HG02938 (cell line): ENCODE data around the gene SLC30A7.
"Not testable (repeated sequence)": the region's sequence is repeated elsewhere in the genome, so short reads cannot be mapped to it uniquely, and the experiment has no call there.

Experiments
- ATAC-seq: cut with Tn5 transposase; IDR thresholded peaks from one replicate; pipeline ENCODE4 v1.9.1; 2021; ENCODE audit warnings: mild to moderate bottlenecking, moderate library complexity; ENCODE audit not compliant: unreplicated experiment

Gene SLC30A7

GRCh38 chr1:100933555-100933954, 37.7 kb downstream of the SLC30A7 start:
- ATAC-seq = not testable (repeated sequence)

DNA sequence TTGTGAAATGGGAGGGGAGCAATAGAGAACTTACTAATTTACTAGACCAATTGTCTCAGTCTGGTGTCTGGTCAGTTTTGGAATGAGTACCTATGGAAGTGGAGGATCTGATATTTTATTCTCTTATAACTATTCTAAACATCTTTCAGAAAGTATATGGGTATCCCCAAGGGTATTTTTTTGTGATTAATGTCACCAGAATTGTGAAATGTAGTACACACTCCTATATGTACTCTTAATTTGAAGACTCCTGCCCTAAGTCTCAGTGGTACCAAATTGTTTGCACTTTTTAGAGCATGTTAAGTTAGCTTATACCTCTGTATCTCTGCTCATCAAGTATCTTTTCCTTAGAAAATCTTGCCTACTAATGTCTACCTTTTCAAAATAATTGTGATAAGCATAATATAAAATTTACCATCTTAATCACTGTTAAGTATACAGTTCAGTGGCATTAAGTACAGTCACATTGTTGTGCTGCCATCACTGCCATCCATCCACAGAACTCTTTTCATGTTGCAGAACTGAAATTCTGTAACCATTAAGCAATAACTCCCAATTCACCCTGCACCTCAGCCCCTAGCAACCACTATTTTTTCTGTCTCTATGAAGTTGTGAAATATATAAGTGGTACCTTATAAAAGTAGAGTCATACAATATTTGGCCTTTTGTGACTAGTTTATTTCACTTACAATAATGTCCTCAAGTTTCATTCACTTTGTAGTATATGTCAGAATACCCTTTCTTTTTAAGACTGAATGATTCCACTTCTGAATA, 40.5 kb downstream of the SLC30A7 start:
- ATAC-seq = no peak

GRCh38 chr1:100941098-100941527, 45.2 kb downstream of the SLC30A7 start:
- no peak for ATAC-seq

DNA sequence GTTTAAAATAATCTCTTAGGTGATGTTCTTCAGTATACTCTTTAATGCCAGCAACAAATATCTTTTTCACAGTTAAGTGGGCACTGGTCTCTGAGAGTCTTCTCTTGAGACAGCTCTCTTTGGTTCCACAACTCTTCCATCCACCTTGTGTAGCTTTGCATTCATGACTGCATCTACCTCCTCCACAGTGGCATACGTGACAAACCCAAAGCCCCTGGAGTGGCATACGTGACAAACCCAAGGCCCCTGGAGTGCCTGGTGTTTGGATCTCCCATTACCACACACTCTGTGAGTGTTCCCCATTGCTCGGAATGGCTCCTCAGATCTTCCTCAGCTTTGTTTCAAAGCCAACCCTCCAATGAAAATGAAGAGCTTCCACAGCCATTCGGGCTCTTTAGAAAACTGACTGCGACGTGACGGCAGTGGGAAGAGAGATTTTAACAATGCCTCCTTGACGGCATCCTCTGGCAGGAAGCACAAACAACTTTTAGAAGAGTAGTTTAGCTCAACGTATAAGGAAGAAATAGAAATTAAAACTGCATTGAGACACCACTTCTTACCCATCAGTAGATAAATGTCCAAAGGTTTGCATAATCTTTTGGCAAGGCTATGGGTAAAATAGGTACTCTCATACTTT, 45.8 kb downstream of the SLC30A7 start:
- ATAC-seq = no peak

DNA sequence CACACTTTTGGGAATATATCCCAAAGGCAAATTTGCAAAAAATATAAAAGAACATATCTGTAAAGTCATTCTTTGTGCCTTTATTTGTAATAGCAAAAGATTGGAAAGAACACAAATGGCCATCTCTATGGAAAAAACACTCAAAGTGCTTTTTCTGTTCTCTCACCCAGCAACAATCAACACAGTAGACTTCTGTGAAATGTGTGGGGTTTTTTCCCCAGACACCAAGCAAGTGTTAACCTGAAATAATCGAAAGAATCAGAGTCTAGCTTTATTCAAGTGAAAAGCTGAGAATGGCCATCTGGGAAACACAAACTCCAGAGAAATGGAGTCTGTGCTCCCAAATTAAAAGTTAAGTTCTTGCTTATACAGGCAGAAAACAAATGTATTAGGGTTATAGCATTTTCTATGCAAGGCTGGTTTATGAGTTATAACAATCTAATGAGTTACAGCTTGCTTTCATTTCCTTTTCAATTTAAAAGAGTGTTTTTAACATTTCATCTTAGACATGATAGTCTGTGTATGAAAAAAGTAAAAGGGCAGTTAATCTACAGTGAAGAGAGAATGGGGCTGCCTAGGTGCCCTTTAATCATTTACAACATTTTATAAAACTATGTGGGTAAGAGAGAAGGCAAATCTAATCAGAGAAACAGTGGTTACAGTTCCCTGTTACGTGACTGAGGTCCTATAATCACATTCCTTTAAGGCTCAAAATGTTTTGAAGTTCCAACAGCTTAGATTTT, 46.6 kb downstream of the SLC30A7 start:
- ATAC-seq = no peak

- ATAC-seq = no peak
These were observed 47.6 kb downstream of the SLC30A7 start for GRCh38 chr1:100943533-100943932.

- ATAC-seq = not testable (repeated sequence)
These were observed 50.2 kb downstream of the SLC30A7 start for GRCh38 chr1:100946064-100946463.

GRCh38 chr1:100947816-100948215, 51.9 kb downstream of the SLC30A7 start:
- ATAC-seq = not testable (repeated sequence)

DNA sequence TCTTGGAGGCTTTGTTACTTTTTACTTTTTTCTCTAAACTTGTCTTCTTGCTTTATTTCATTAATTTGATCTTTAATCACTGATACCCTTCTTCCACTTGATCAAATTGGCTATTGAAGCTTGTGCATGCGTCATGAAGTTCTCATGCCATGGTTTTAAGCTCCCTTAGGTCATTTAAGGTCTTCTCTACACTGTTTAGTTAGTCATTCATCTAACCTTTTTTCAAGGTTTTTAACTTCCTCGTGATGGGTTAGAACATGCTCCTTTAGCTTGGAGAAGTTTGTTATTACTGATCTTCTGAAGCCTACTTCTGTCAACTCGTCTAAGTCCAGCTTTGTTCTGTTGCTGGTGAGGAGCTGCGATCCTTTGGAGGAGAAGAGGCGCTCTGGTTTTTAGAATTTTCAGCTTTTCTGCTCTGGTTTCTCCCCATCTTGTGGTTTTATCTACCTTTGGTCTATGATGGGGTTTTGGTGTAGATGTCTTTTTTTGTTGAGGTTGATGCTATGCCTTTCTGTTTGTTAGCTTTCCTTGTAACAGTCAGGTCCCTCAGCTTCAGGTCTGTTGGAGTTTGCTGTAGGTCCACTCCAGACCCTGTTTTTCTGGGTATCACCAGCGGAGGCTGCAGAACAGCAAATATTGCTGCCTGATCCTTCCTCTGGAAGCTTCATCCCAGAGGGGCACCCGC, 53.0 kb downstream of the SLC30A7 start:
- ATAC-seq = not testable (repeated sequence)

DNA sequence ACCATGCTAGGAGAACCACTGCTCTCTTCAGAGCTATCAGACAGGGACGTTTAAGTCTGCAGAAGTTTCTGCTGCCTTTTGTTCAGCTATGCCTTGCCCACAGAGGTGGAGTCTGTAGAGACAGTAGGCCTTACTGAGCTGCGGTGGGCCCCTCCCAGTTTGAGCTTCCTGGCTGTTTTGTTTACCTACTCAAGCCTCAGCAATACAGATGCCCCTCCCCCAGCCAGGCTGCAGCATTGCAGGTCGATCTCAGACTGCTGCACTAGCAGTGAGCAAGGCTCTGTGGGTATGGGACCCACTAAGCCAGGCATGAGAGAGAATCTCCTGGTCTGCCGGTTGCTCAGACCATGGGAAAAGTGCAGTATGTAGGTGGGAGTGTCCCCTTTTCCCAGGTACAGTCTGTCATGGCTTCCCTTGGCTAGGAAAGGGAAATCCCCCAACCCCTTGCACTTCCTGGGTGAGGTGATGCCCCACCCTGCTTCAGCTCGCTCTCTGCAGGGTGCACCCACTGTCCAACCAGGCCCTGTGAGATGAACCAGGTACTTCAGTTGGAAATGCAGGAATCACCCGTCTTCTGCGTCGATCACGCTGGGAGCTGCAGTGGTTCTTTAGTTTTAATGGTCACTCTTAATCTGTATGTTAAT, 53.7 kb downstream of the SLC30A7 start:
- ATAC-seq = peak; percentile 87

- no peak for ATAC-seq
These were observed 54.4 kb downstream of the SLC30A7 start for GRCh38 chr1:100950337-100950736.

- ATAC-seq = no peak
These were observed 54.9 kb downstream of the SLC30A7 start for GRCh38 chr1:100950781-100951180.

GRCh38 chr1:100952104-100952745, 56.3 kb downstream of the SLC30A7 start:
- ATAC-seq = no peak

DNA sequence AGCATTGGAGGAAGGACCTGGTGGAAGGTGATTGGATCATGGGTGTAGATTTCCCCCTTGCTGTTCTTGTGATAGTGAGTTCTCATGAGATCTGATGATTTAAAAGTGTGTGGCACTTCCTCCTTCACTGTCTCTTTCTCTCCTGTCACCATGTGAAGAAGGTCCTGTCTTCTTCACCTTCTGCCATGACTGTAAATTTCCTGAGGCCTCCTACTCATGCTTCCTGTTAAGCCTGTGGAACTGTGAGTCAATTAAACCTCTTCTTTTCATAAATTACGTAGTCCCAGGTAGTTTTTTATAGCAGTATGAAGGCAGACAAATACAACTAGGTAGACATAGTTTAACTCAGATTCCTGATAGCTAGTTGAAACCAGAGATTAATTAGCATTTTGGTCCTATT, 57.1 kb downstream of the SLC30A7 start:
- ATAC-seq = not testable (repeated sequence)

DNA sequence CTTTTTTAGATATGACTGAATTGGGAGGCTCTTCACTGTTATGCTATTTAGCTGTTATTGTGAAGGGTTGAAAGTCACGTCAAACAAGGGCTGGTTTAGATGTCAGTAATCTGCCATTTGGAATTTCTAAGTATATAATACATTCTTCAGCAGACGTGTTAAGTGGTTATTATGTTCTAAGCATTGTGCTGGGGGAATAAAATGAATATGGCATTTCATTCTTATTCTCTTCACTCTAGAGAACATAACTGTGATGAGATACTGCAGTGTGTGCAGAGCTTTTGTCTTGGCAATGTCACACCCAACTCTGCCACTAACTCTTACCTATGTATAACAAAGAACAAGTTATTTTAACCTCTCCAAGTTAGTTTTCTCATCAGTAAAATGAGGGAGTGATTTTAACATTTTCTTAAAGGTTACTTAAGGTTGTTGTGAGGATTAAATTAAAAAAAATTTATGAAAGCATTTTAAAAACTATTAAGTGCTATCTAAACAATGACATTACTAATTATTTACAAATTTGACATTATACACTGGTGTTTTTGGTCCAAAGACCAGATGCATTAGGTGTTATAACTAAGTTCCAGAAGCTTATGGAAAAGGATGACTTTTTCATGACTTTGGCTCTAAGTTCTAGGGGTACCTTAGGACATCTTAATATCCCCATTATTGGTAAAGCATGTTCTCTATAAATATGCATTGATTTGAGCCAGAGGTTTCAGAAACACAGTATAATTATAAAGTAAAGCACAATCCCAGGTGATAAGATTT, 58.3 kb downstream of the SLC30A7 start:
- no peak for ATAC-seq

GRCh38 chr1:100955322-100955721, 59.4 kb downstream of the SLC30A7 start:
- ATAC-seq = no peak

- ATAC-seq = no peak
These were observed 63.7 kb downstream of the SLC30A7 start for GRCh38 chr1:100959502-100960060.

- ATAC-seq = no peak
These were observed 64.2 kb downstream of the SLC30A7 start for GRCh38 chr1:100960098-100960497.

GRCh38 chr1:100968621-100969020, 72.7 kb downstream of the SLC30A7 start:
- no peak for ATAC-seq
